A673 (cell line): ENCODE results near the gene CRIP3. TPM values are rescaled to one million over a fixed set of nuclear protein-coding genes. Genes with fewer than 3 reads are reported as not detected.

Experiments
- BruUV-seq: library from RNA; stranded (reverse); fragments of 400-500 nt; replicated peaks from 2 replicates; lab custom pipeline; 2021; lab: Mats Ljungman, UMichigan
- CTCF ChIA-PET: fragments of 300-600 bp; sonication (Branson Sonifier 250); formaldehyde crosslinking; loops from one replicate; lab custom pipeline; 2022; ENCODE audit warnings: antibody characterized with exemption; lab: Charles Lee
- POLR2A ChIA-PET: fragments of 300-600 bp; sonication (Branson Sonifier 250); formaldehyde crosslinking; loops from one replicate; lab custom pipeline; 2022; ENCODE audit warnings: antibody characterized with exemption; ENCODE audit not compliant: low non-redundant PET; lab: Charles Lee
- DNase-seq: peaks from one replicate; pipeline ENCODE4 v3.0.0-alpha.2; 2015; ENCODE audit warnings: low spot score
- H3K27ac ChIP-seq: fragments of 200-600 bp; sonication (generic); 2 replicates; pipeline ENCODE4 v1.5.1; 2016; ENCODE audit warnings: mixed run types, low read depth, mild to moderate bottlenecking, mixed read lengths, antibody characterized with exemption, low read length; ENCODE audit not compliant: poor library complexity, severe bottlenecking
- H3K27me3 ChIP-seq: fragments of 200-600 bp; sonication (generic); replicated peaks from 2 replicates; pipeline ENCODE4 v1.6.1; 2017; ENCODE audit warnings: mixed run types, low read depth, mild to moderate bottlenecking, mixed read lengths, antibody characterized with exemption, low read length; ENCODE audit not compliant: insufficient read depth, poor library complexity
- H3K36me3 ChIP-seq: fragments of 200-600 bp; sonication (generic); 2 replicates; pipeline ENCODE4 v1.6.1; 2016; ENCODE audit warnings: mixed run types, mild to moderate bottlenecking, mixed read lengths, antibody characterized with exemption, low read length; ENCODE audit not compliant: insufficient read depth, poor library complexity, severe bottlenecking
- H3K4me1 ChIP-seq: fragments of 200-600 bp; sonication (generic); 2 replicates; pipeline ENCODE4 v1.6.1; 2017; ENCODE audit warnings: mixed run types, mild to moderate bottlenecking, mixed read lengths, antibody characterized with exemption, low read length; ENCODE audit not compliant: insufficient read depth, poor library complexity, severe bottlenecking
- H3K4me3 ChIP-seq: fragments of 200-600 bp; sonication (generic); 2 replicates; pipeline ENCODE4 v1.5.1; 2016; ENCODE audit warnings: low read depth, mixed run types, mild to moderate bottlenecking, mixed read lengths, low read length; ENCODE audit not compliant: poor library complexity, severe bottlenecking
- H3K9me3 ChIP-seq: fragments of 200-600 bp; sonication (generic); 2 replicates; pipeline ENCODE4 v1.6.1; 2016; ENCODE audit warnings: mixed run types, low read depth, mild to moderate bottlenecking, mixed read lengths, antibody characterized with exemption, low read length; ENCODE audit not compliant: poor library complexity, severe bottlenecking
- CTCF ChIP-seq: fragments of 300-800, 200-600 bp; sonication (generic); conservative IDR thresholded peaks from 2 replicates; pipeline ENCODE4 v1.5.1; 2017; ENCODE audit warnings: low read depth, mild to moderate bottlenecking, antibody characterized with exemption, low read length, moderate library complexity, mixed read lengths
- EZH2 ChIP-seq: fragments of 200-600 bp; sonication (generic); IDR thresholded peaks from 2 replicates; pipeline ENCODE4 v1.6.1; 2017; ENCODE audit warnings: borderline replicate concordance, low read depth, mild to moderate bottlenecking, mixed read lengths, antibody characterized with exemption, low read length; ENCODE audit not compliant: poor library complexity, severe bottlenecking
- intact Hi-C: fragments of 100-400 bp; cut with micrococcal nuclease; formaldehyde crosslinking; loops from one replicate; pipeline ENCODE4 v1.10.0; 2022; ENCODE audit not compliant: unreplicated experiment
- total RNA-seq: library from RNA; stranded (reverse); gene quantifications from 2 replicates; pipeline ENCODE4 v1.2.3, GENCODE V29; 2021

CRIP3 gene
- total RNA-seq, 1 experiment from 2014 or later: 2.4 TPM

- H3K27me3 ChIP-seq: peaks cover 10% of the 10 kb centered on the region
- H3K27ac ChIP-seq: no peak overlapping the region
- no TSS peak for BruUV-seq
- H3K36me3 ChIP-seq: no peaks in the 10 kb centered on the region
- intact Hi-C loops: no loop called here
- DNase-seq: no peak
- H3K4me3 ChIP-seq: no peak overlapping the region
- H3K9me3 ChIP-seq: no peaks in the 10 kb centered on the region
- CTCF ChIA-PET: no interaction called here
- H3K4me1 ChIP-seq: no peaks in the 10 kb centered on the region
- POLR2A ChIA-PET: no interaction called here
- TF ChIP-seq CTCF (no peak), EZH2 (no peak)
Measured at GRCh38 chr6:43283905-43284304, 24.7 kb downstream of the CRIP3 start.

GRCh38 chr6:43283514-43283901 is 25.1 kb downstream of the CRIP3 start:
- Histone ChIP-seq H3K36me3 (no peaks in the 10 kb centered on the region), H3K4me3 (no peak overlapping the region), H3K9me3 (no peaks in the 10 kb centered on the region), H3K27me3 (peaks cover 10% of the 10 kb centered on the region), H3K4me1 (no peaks in the 10 kb centered on the region), H3K27ac (no peak overlapping the region)
- DNase-seq: no peak
- intact Hi-C loops: no loop called here
- BruUV-seq: no TSS peak
- TF ChIP-seq EZH2 (no peak), CTCF (no peak)
- ChIA-PET CTCF (no interaction called here), POLR2A (no interaction called here)

GRCh38 chr6:43282636-43283513 is 25.8 kb downstream of the CRIP3 start:
- ChIA-PET CTCF (no interaction called here), POLR2A (no interaction called here)
- H3K36me3 ChIP-seq: no peaks in the 10 kb centered on the region
- peaks cover 10% of the 10 kb centered on the region for H3K27me3 ChIP-seq
- intact Hi-C loops: no loop called here
- no peaks in the 10 kb centered on the region for H3K4me1 ChIP-seq
- BruUV-seq: no TSS peak
- H3K27ac ChIP-seq: no peak overlapping the region
- no peak overlapping the region for H3K4me3 ChIP-seq
- no peak for TF ChIP-seq EZH2
- no peaks in the 10 kb centered on the region for H3K9me3 ChIP-seq
- no peak for DNase-seq
